DMS153 (cell line): ENCODE data around the gene TNFRSF13B.

Experiments
- DNase-seq: peaks from one replicate; lab custom pipeline; 2025; lab: John Stamatoyannopoulos, UW

TNFRSF13B gene

GRCh38 chr17:16954521-16954920, 17.4 kb downstream of the TNFRSF13B start:
- DNase-seq: no peak

- no peak for DNase-seq
Observed at GRCh38 chr17:16953841-16954240, 18.1 kb downstream of the TNFRSF13B start.

- DNase-seq: no peak
Observed at GRCh38 chr17:16953347-16953746, 18.6 kb downstream of the TNFRSF13B start.

GRCh38 chr17:16952401-16952800, 19.5 kb downstream of the TNFRSF13B start:
- no peak for DNase-seq

GRCh38 chr17:16950488-16950887, 21.4 kb downstream of the TNFRSF13B start:
- no peak for DNase-seq

GRCh38 chr17:16948587-16949376, 23.1 kb downstream of the TNFRSF13B start:
- DNase-seq: no peak

- DNase-seq: no peak
Observed at GRCh38 chr17:16947470-16947869, 24.4 kb downstream of the TNFRSF13B start.

GRCh38 chr17:16945663-16946218, 26.2 kb downstream of the TNFRSF13B start:
- no peak for DNase-seq

- DNase-seq: no peak
Observed at GRCh38 chr17:16945136-16945482, 26.8 kb downstream of the TNFRSF13B start.

GRCh38 chr17:16944334-16945135, 27.4 kb downstream of the TNFRSF13B start:
- DNase-seq: no peak

- no peak for DNase-seq
Observed at GRCh38 chr17:16943541-16944333, 28.2 kb downstream of the TNFRSF13B start.

GRCh38 chr17:16943032-16943352, 28.9 kb downstream of the TNFRSF13B start:
- no peak for DNase-seq

- no peak for DNase-seq
Observed at GRCh38 chr17:16942141-16943031, 29.5 kb downstream of the TNFRSF13B start.

- DNase-seq: no peak
Observed at GRCh38 chr17:16941072-16942036, 30.6 kb downstream of the TNFRSF13B start.

GRCh38 chr17:16940116-16940881, 31.6 kb downstream of the TNFRSF13B start:
- DNase-seq: no peak

GRCh38 chr17:16939606-16940115, 32.3 kb downstream of the TNFRSF13B start:
- no peak for DNase-seq

- DNase-seq: no peak
Observed at GRCh38 chr17:16939208-16939576, 32.7 kb downstream of the TNFRSF13B start.

- no peak for DNase-seq
Observed at GRCh38 chr17:16938496-16939207, 33.3 kb downstream of the TNFRSF13B start.

GRCh38 chr17:16938031-16938430, 33.9 kb downstream of the TNFRSF13B start:
- no peak for DNase-seq
